GM10266 (cell line): ENCODE results near the gene ZKSCAN5.
"Not testable (repeated sequence)": the region's sequence is repeated elsewhere in the genome, so short reads cannot be mapped to it uniquely, and the experiment has no call there.

Experiments
- DNase-seq: peaks from one replicate; pipeline ENCODE4 v3.0.0; 2012; ENCODE audit errors: extremely low spot score
- TF ChIP-seq, protein P1 (sequence below): IDR thresholded peaks from 2 replicates; pipeline ENCODE4 v1.5.1; 2012; ENCODE audit warnings: mild to moderate bottlenecking, low read depth; ENCODE audit not compliant: control insufficient read depth, insufficient read depth; ENCODE audit errors: missing control alignments

The ZKSCAN5 gene

GRCh38 chr7:99541212-99541611, 36.8 kb downstream of the ZKSCAN5 start:
- DNase-seq: no peak
- TF ChIP-seq, protein P1, sequence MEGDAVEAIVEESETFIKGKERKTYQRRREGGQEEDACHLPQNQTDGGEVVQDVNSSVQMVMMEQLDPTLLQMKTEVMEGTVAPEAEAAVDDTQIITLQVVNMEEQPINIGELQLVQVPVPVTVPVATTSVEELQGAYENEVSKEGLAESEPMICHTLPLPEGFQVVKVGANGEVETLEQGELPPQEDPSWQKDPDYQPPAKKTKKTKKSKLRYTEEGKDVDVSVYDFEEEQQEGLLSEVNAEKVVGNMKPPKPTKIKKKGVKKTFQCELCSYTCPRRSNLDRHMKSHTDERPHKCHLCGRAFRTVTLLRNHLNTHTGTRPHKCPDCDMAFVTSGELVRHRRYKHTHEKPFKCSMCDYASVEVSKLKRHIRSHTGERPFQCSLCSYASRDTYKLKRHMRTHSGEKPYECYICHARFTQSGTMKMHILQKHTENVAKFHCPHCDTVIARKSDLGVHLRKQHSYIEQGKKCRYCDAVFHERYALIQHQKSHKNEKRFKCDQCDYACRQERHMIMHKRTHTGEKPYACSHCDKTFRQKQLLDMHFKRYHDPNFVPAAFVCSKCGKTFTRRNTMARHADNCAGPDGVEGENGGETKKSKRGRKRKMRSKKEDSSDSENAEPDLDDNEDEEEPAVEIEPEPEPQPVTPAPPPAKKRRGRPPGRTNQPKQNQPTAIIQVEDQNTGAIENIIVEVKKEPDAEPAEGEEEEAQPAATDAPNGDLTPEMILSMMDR: no peak

- no peak for DNase-seq
- TF ChIP-seq, protein P1: no peak
These were observed 38.7 kb downstream of the ZKSCAN5 start for GRCh38 chr7:99543081-99543671.

GRCh38 chr7:99543916-99544315, 39.5 kb downstream of the ZKSCAN5 start:
- DNase-seq: no peak

GRCh38 chr7:99545308-99545707, 40.8 kb downstream of the ZKSCAN5 start:
- DNase-seq: not testable (repeated sequence)

More at GRCh38 chr7:99543916-99544315, 39.5 kb downstream of the ZKSCAN5 start:
- TF ChIP-seq, protein P1: no peak

- DNase-seq: not testable (repeated sequence)
These were observed 45.1 kb downstream of the ZKSCAN5 start for GRCh38 chr7:99549545-99549944.

DNA sequence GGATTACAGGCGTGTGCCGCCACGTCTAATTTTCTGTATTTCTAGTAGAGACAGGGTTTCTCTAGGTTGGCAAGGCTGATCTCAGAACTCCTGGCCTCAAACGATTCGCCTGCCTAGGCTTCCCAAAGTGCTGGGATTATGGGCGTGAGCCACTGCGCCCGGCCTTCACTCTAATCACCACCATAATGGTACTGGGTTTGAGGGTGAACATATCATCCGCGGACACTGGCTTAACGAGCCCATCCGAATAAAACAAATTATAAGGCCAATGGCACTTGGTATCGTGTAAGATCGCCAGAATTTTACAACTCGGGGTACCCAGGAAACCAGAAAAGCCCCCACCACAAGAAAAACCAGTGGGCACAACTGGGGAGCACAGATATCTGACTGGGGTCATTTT, 46.9 kb downstream of the ZKSCAN5 start:
- TF ChIP-seq, protein P1: no peak
- no peak for DNase-seq

GRCh38 chr7:99551767-99552463, 47.5 kb downstream of the ZKSCAN5 start, which contains the start of gene FAM200A:
TSS of gene FAM200A (minus strand) at chr7:99552114. CDS start at chr7:99548407, 3,707 bp downstream.
- DNase-seq: peak; percentile 93
- TF ChIP-seq, protein P1: no peak

DNA sequence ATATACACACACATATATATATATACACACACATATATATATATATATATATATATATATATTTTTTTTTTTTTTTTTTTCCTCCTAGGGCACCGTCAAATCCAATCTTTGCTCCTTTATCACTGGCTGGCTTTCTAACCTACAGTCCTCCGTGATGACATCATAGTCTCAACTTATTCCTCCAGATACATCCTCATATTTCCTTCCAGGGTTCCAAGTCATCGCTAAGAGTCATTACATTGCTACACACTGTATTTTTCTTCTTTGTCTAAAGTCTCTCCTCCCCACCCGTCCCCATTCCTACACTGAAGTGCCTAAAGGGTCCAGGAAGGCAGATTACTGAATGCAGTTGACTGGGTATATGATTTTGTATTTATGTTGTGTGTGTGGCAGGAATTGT, 48.6 kb downstream of the ZKSCAN5 start:
- no peak for DNase-seq
- TF ChIP-seq, protein P1: no peak
